ENCODE measurements around the gene ATP1B1. TPM values are rescaled to one million over a fixed set of nuclear protein-coding genes. Genes with fewer than 3 reads are reported as not detected.

ATP1B1 gene
- total RNA-seq, 1 donor from 2014 or later: 6.0 TPM

DNA sequence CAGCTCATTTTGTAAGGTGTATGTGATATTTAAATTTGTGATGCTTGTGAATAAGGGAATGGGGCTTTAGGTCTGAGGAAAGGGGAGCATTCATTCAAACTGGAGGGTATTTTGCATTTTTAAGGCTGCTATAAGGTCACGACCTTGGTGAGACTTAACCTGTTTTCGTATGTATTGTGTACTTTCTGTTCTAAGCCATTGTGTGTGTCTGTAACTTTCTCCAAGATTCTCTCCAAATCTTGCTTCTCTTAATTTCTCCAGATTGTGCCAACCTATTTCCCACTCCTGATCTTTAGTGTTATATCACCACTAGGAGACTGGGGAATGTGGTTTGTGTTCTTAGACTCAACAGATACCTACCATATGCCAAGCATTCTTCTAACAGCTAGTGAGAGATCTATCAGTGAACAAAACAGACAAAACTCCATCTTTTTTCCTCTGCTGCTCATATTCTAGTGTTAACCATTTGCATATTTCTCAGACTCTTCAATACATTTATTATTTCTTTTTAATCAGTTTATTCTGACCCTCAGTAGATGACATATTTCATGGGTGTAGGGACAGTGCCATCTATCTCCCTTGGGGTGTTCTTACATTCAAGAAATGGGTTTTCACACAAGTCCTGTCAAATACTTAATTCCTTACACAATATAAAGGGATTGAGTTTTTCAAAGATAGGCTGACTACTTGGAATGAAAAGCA, 27.5 kb downstream of the ATP1B1 start:
- Mint-ChIP-seq H3K27me3 (ENCODE audit: unreplicated experiment) (peaks cover 1% of the 10 kb centered on the region), H3K4me1 (ENCODE audit: unreplicated experiment) (no peaks in the 10 kb centered on the region), H3K4me3 (ENCODE audit: unreplicated experiment) (no peak overlapping the region), H3K27ac (ENCODE audit: unreplicated experiment) (no peak overlapping the region), H3K9me3 (ENCODE audit: unreplicated experiment) (no peaks in the 10 kb centered on the region), H3K36me3 (ENCODE audit: low read depth, unreplicated experiment) (no peaks in the 10 kb centered on the region)
- no peak for DNase-seq (ENCODE audit: low spot score)
- TF ChIP-seq, protein P1, sequence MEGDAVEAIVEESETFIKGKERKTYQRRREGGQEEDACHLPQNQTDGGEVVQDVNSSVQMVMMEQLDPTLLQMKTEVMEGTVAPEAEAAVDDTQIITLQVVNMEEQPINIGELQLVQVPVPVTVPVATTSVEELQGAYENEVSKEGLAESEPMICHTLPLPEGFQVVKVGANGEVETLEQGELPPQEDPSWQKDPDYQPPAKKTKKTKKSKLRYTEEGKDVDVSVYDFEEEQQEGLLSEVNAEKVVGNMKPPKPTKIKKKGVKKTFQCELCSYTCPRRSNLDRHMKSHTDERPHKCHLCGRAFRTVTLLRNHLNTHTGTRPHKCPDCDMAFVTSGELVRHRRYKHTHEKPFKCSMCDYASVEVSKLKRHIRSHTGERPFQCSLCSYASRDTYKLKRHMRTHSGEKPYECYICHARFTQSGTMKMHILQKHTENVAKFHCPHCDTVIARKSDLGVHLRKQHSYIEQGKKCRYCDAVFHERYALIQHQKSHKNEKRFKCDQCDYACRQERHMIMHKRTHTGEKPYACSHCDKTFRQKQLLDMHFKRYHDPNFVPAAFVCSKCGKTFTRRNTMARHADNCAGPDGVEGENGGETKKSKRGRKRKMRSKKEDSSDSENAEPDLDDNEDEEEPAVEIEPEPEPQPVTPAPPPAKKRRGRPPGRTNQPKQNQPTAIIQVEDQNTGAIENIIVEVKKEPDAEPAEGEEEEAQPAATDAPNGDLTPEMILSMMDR (IDR thresholded peaks at IDR 0.05; ENCODE audit: unreplicated experiment): no peak

DNA sequence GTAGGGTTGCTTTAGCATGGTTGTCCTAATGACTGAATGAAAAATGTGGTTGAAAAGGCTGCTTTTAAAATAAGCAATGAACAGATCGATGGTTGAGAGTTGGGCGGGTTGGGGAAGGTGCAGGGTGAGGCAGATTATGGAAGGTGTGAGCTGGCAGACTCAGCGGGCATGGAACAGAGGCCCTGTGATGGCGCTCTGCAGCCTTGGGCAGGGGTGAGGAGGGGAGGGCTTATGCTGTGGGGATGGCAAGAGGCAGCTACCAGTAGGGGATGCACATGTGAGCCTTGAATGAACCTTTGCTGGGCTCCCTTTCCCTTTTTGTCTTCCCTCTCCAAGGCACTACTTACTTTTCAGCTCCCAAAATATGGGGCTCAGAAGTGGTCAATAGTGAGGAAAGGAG, 30.9 kb downstream of the ATP1B1 start:
- TF ChIP-seq, protein P1 (IDR thresholded peaks at IDR 0.05; ENCODE audit: unreplicated experiment): no peak
- H3K4me3 Mint-ChIP-seq (ENCODE audit: unreplicated experiment): no peak overlapping the region
- H3K36me3 Mint-ChIP-seq (ENCODE audit: low read depth, unreplicated experiment): no peaks in the 10 kb centered on the region
- H3K9me3 Mint-ChIP-seq (ENCODE audit: unreplicated experiment): no peaks in the 10 kb centered on the region
- no peaks in the 10 kb centered on the region for H3K4me1 Mint-ChIP-seq (ENCODE audit: unreplicated experiment)
- peaks cover 1% of the 10 kb centered on the region for H3K27me3 Mint-ChIP-seq (ENCODE audit: unreplicated experiment)
- no peak for DNase-seq (ENCODE audit: low spot score)
- H3K27ac Mint-ChIP-seq (ENCODE audit: unreplicated experiment): no peak overlapping the region

DNA sequence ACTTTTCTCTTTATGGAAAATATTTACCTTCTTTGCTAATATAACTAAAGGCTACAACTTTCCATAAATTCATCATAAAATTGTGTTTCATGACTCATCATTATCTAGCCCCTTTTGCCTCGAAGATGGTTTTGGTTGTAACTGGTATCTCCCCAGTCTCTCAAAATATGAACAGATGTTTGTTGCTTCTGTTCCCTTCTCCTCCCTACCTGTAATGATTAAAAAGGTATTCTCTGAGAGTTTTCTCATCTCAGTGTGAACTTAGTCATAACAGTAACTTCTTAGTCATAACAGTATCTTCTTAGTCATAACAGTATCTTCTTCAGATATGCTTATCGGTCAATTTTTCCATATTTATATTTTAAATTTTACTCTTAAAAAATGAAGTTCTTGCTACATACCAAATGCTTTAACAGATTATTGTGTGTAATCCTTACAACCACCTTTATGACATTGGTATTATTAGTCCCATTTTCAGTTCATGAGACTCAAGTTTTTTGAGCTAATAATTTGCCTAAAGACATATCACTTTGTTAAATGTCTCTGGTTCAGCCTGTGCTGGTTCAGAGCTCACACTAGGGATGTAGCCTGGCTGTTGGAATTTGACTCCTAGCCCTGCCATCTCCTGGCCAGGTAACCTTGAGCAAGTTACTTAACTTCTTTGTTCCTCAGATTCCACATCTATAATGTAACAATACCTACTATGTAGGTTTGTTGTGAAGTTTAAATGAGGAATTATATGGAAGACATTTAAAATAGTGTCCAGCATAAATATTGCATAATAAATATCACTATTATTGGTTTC, 32.6 kb downstream of the ATP1B1 start:
- H3K36me3 Mint-ChIP-seq (ENCODE audit: low read depth, unreplicated experiment): no peaks in the 10 kb centered on the region
- no peak for DNase-seq (ENCODE audit: low spot score)
- no peak overlapping the region for H3K27ac Mint-ChIP-seq (ENCODE audit: unreplicated experiment)
- no peak overlapping the region for H3K4me3 Mint-ChIP-seq (ENCODE audit: unreplicated experiment)
- H3K4me1 Mint-ChIP-seq (ENCODE audit: unreplicated experiment): no peaks in the 10 kb centered on the region
- no peaks in the 10 kb centered on the region for H3K9me3 Mint-ChIP-seq (ENCODE audit: unreplicated experiment)
- H3K27me3 Mint-ChIP-seq (ENCODE audit: unreplicated experiment): peaks cover 1% of the 10 kb centered on the region
- TF ChIP-seq, protein P1 (IDR thresholded peaks at IDR 0.05; ENCODE audit: unreplicated experiment): no peak

DNA sequence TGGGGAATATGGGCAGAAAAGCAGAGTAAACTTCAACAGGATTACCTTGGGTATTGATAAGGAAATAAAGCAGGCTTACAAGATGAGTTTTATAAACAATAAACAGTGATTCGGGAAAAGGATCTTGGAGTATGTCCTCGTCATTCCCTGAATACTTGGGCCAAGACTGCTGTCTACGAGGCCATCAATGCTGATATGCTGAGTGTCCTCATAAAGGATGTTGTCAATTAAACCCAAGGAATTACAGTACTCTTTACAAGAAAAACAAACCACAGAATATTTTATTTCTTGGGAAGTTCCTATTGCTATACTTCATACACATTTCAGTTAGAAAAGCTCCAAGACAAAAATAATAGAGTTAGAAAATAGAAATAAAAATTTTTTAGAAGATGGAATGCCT, 34.9 kb downstream of the ATP1B1 start:
- no peak overlapping the region for H3K27ac Mint-ChIP-seq (ENCODE audit: unreplicated experiment)
- no peaks in the 10 kb centered on the region for H3K4me1 Mint-ChIP-seq (ENCODE audit: unreplicated experiment)
- no peak for DNase-seq (ENCODE audit: low spot score)
- H3K4me3 Mint-ChIP-seq (ENCODE audit: unreplicated experiment): no peak overlapping the region
- TF ChIP-seq, protein P1 (IDR thresholded peaks at IDR 0.05; ENCODE audit: unreplicated experiment): no peak
- H3K9me3 Mint-ChIP-seq (ENCODE audit: unreplicated experiment): no peaks in the 10 kb centered on the region
- peaks cover 1% of the 10 kb centered on the region for H3K27me3 Mint-ChIP-seq (ENCODE audit: unreplicated experiment)
- H3K36me3 Mint-ChIP-seq (ENCODE audit: low read depth, unreplicated experiment): no peaks in the 10 kb centered on the region

DNA sequence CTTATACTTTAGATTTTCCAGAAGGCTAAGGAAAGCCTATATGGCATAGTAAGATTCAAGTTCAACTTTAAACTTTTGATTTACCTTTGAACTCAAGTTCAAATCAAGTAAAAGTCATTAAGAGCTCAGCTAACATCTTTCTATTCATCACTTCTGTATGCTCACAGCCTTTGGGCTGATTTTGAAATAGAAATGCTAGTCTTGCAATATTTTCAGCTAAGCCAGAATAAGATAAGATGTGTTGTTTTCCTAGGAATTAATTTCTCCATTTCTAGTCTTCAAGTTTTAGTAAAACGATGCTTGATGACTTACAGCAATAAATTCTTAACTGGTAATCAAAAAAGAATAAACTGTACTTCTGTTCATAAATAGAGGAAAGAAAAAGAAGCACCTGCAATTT, 35.6 kb downstream of the ATP1B1 start:
- Mint-ChIP-seq H3K4me1 (ENCODE audit: unreplicated experiment) (no peaks in the 10 kb centered on the region), H3K9me3 (ENCODE audit: unreplicated experiment) (no peaks in the 10 kb centered on the region), H3K36me3 (ENCODE audit: low read depth, unreplicated experiment) (no peaks in the 10 kb centered on the region), H3K27me3 (ENCODE audit: unreplicated experiment) (peaks cover 1% of the 10 kb centered on the region), H3K4me3 (ENCODE audit: unreplicated experiment) (no peak overlapping the region), H3K27ac (ENCODE audit: unreplicated experiment) (no peak overlapping the region)
- TF ChIP-seq, protein P1 (IDR thresholded peaks at IDR 0.05; ENCODE audit: unreplicated experiment): no peak
- DNase-seq (ENCODE audit: low spot score): no peak

Data from endothelial cell (in vitro differentiated cells).